ENCODE data around the gene CD164.
"Not testable (repeated sequence)": the region's sequence is repeated elsewhere in the genome, so short reads cannot be mapped to it uniquely, and the experiment has no call there.

Gene CD164

GRCh38 chr6:109374326-109374892, 7.9 kb downstream of the CD164 start:
- no peak for DNase-seq (ENCODE audit: low read depth)

- no peak for DNase-seq (ENCODE audit: low read depth)
These were observed 8.5 kb downstream of the CD164 start for GRCh38 chr6:109373762-109374161.

- no peak for DNase-seq (ENCODE audit: low read depth)
These were observed 8.9 kb downstream of the CD164 start for GRCh38 chr6:109373331-109373730.

GRCh38 chr6:109372130-109372529, 10.1 kb downstream of the CD164 start:
- no peak for DNase-seq (ENCODE audit: low read depth)

GRCh38 chr6:109370792-109371191, 11.5 kb downstream of the CD164 start:
- DNase-seq (ENCODE audit: low read depth): no peak

- DNase-seq (ENCODE audit: low read depth): no peak
These were observed 11.9 kb downstream of the CD164 start for GRCh38 chr6:109370336-109370735.

- no peak for DNase-seq (ENCODE audit: low read depth)
These were observed 12.5 kb downstream of the CD164 start for GRCh38 chr6:109369728-109370127.

- DNase-seq (ENCODE audit: low read depth): not testable (repeated sequence)
These were observed 17.7 kb downstream of the CD164 start for GRCh38 chr6:109364382-109365078.

- DNase-seq (ENCODE audit: low read depth): no peak
These were observed 18.5 kb downstream of the CD164 start for GRCh38 chr6:109363753-109364152.

- DNase-seq (ENCODE audit: low read depth): no peak
These were observed 20.0 kb downstream of the CD164 start for GRCh38 chr6:109362102-109362884.

GRCh38 chr6:109360791-109361190, 21.5 kb downstream of the CD164 start:
- DNase-seq (ENCODE audit: low read depth): no peak

- DNase-seq (ENCODE audit: low read depth): no peak
These were observed 22.0 kb downstream of the CD164 start for GRCh38 chr6:109360281-109360680.

- DNase-seq (ENCODE audit: low read depth): no peak
These were observed 23.0 kb downstream of the CD164 start for GRCh38 chr6:109359248-109359647.

- DNase-seq (ENCODE audit: low read depth): no peak
These were observed 24.1 kb downstream of the CD164 start for GRCh38 chr6:109358204-109358603.

- DNase-seq (ENCODE audit: low read depth): no peak
These were observed 26.0 kb downstream of the CD164 start for GRCh38 chr6:109356237-109356636.

- no peak for DNase-seq (ENCODE audit: low read depth)
These were observed 30.8 kb downstream of the CD164 start for GRCh38 chr6:109351231-109352130.

- DNase-seq (ENCODE audit: low read depth): no peak
These were observed 32.8 kb downstream of the CD164 start for GRCh38 chr6:109349419-109349987.

- DNase-seq (ENCODE audit: low read depth): no peak
These were observed 34.0 kb downstream of the CD164 start for GRCh38 chr6:109348226-109348625.

GRCh38 chr6:109347779-109348178, 34.5 kb downstream of the CD164 start:
- no peak for DNase-seq (ENCODE audit: low read depth)

GRCh38 chr6:109345986-109346385, 36.3 kb downstream of the CD164 start:
- DNase-seq (ENCODE audit: low read depth): no peak

GRCh38 chr6:109344226-109344625, 38.0 kb downstream of the CD164 start:
- DNase-seq (ENCODE audit: low read depth): no peak

GRCh38 chr6:109343518-109343917, 38.7 kb downstream of the CD164 start:
- no peak for DNase-seq (ENCODE audit: low read depth)
